Rectal smooth muscle tissue (tissue), 1 donor: ENCODE results near the gene CREBBP.
"Not testable (repeated sequence)": the region's sequence is repeated elsewhere in the genome, so short reads cannot be mapped to it uniquely, and the experiment has no call there.

ENCODE experiments used
- H3K27ac ChIP-seq: one replicate; pipeline ENCODE4 v1.7.0; 2013; ENCODE audit warnings: low read depth, low read length, inconsistent platforms
- H3K27me3 ChIP-seq: one replicate; pipeline ENCODE4 v1.7.0; 2013; ENCODE audit warnings: low read length; ENCODE audit not compliant: control insufficient read depth, insufficient read depth
- H3K36me3 ChIP-seq: one replicate; pipeline ENCODE4 v1.7.0; 2013; ENCODE audit warnings: low read length; ENCODE audit not compliant: control insufficient read depth, insufficient read depth
- H3K4me1 ChIP-seq: one replicate; pipeline ENCODE4 v1.7.0; 2013; ENCODE audit warnings: low read length; ENCODE audit not compliant: control insufficient read depth, insufficient read depth
- H3K4me3 ChIP-seq: one replicate; pipeline ENCODE4 v1.7.0; 2013; ENCODE audit warnings: low read length
- H3K9ac ChIP-seq: one replicate; pipeline ENCODE4 v1.7.0; 2013; ENCODE audit warnings: low read length

CREBBP gene

GRCh38 chr16:3727806-3728381 lies 152.6 kb downstream of the CREBBP start:
- H3K4me3 ChIP-seq, result no peak overlapping the region
- no peaks in the 10 kb centered on the region for H3K27me3 ChIP-seq
- no peak overlapping the region for H3K27ac ChIP-seq
- H3K9ac ChIP-seq, result no peak overlapping the region
- no peaks in the 10 kb centered on the region for H3K4me1 ChIP-seq
- peaks cover 45% of the 10 kb centered on the region for H3K36me3 ChIP-seq

- no peak overlapping the region for H3K27ac ChIP-seq
- no peak overlapping the region for H3K9ac ChIP-seq
- no peaks in the 10 kb centered on the region for H3K27me3 ChIP-seq
- no peaks in the 10 kb centered on the region for H3K4me1 ChIP-seq
- no peak overlapping the region for H3K4me3 ChIP-seq
- H3K36me3 ChIP-seq, result peaks cover 33% of the 10 kb centered on the region
Observed at GRCh38 chr16:3726021-3726687, 154.4 kb downstream of the CREBBP start.

- H3K36me3 ChIP-seq, result peaks cover 24% of the 10 kb centered on the region
- no peak overlapping the region for H3K27ac ChIP-seq
- H3K27me3 ChIP-seq, result no peaks in the 10 kb centered on the region
- no peak overlapping the region for H3K9ac ChIP-seq
- H3K4me3 ChIP-seq, result no peak overlapping the region
- H3K4me1 ChIP-seq, result no peaks in the 10 kb centered on the region
Observed at GRCh38 chr16:3725276-3725675, 155.2 kb downstream of the CREBBP start.

- Histone ChIP-seq H3K36me3 (no peaks in the 10 kb centered on the region), H3K9ac (no peak overlapping the region)
Observed at GRCh38 chr16:3722508-3722907, 158.0 kb downstream of the CREBBP start.

GRCh38 chr16:3720418-3720817 lies 160.1 kb downstream of the CREBBP start:
- Histone ChIP-seq H3K27me3 (no peaks in the 10 kb centered on the region), H3K4me1 (peaks cover 5% of the 10 kb centered on the region), H3K4me3 (no peak overlapping the region), H3K9ac (no peak overlapping the region), H3K27ac (no peak overlapping the region), H3K36me3 (no peaks in the 10 kb centered on the region)

More at GRCh38 chr16:3722508-3722907, 158.0 kb downstream of the CREBBP start:
- Histone ChIP-seq H3K4me3 (no peak overlapping the region), H3K27ac (no peak overlapping the region), H3K27me3 (no peaks in the 10 kb centered on the region), H3K4me1 (peaks cover 5% of the 10 kb centered on the region)

GRCh38 chr16:3718628-3719027 lies 161.9 kb downstream of the CREBBP start:
- H3K9ac ChIP-seq, result no peak overlapping the region
- H3K36me3 ChIP-seq, result no peaks in the 10 kb centered on the region
- H3K4me1 ChIP-seq, result peaks cover 5% of the 10 kb centered on the region
- no peaks in the 10 kb centered on the region for H3K27me3 ChIP-seq
- no peak overlapping the region for H3K4me3 ChIP-seq
- no peak overlapping the region for H3K27ac ChIP-seq

GRCh38 chr16:3718019-3718391 lies 162.5 kb downstream of the CREBBP start:
- H3K4me1 ChIP-seq, result peaks cover 5% of the 10 kb centered on the region
- peak overlapping the region; percentile 78 for H3K27ac ChIP-seq
- H3K27me3 ChIP-seq, result no peaks in the 10 kb centered on the region
- H3K36me3 ChIP-seq, result no peaks in the 10 kb centered on the region
- H3K9ac ChIP-seq, result peak overlapping the region; percentile 75
- peak overlapping the region; percentile 90 for H3K4me3 ChIP-seq

GRCh38 chr16:3717235-3718018 lies 163.1 kb downstream of the CREBBP start, which contains the start of gene TRAP1:
Gene TRAP1, minus strand, starts transcription at chr16:3717524. Its CDS starts 16 bp downstream, at chr16:3717508.
- H3K4me3 ChIP-seq, result peak within 1 kb of the TSS; percentile 90
- H3K27me3 ChIP-seq, result no peaks in the 10 kb centered on the region
- H3K4me1 ChIP-seq, result peaks cover 5% of the 10 kb centered on the region
- peak within 1 kb of the TSS; percentile 78 for H3K27ac ChIP-seq
- H3K36me3 ChIP-seq, result no peaks in the 10 kb centered on the region
- H3K9ac ChIP-seq, result peak within 1 kb of the TSS; percentile 77

- Histone ChIP-seq H3K27ac (peak overlapping the region; percentile 78), H3K9ac (peak overlapping the region; percentile 77), H3K4me3 (peak overlapping the region; percentile 90), H3K36me3 (no peaks in the 10 kb centered on the region), H3K27me3 (no peaks in the 10 kb centered on the region), H3K4me1 (peaks cover 5% of the 10 kb centered on the region)
Observed at GRCh38 chr16:3716831-3717234, 163.7 kb downstream of the CREBBP start.

- Histone ChIP-seq H3K9ac (no peak overlapping the region), H3K4me3 (no peak overlapping the region), H3K4me1 (peaks cover 5% of the 10 kb centered on the region), H3K27ac (no peak overlapping the region), H3K27me3 (no peaks in the 10 kb centered on the region), H3K36me3 (no peaks in the 10 kb centered on the region)
Observed at GRCh38 chr16:3715430-3715829, 165.1 kb downstream of the CREBBP start.

GRCh38 chr16:3714378-3714777 lies 166.1 kb downstream of the CREBBP start:
- H3K4me1 ChIP-seq, H3K9ac ChIP-seq, H3K27ac ChIP-seq, H3K4me3 ChIP-seq, H3K36me3 ChIP-seq, H3K27me3 ChIP-seq: not testable (repeated sequence)

- H3K4me3 ChIP-seq, result no peak overlapping the region
- no peak overlapping the region for H3K9ac ChIP-seq
- H3K4me1 ChIP-seq, result peaks cover 5% of the 10 kb centered on the region
- no peak overlapping the region for H3K27ac ChIP-seq
- no peaks in the 10 kb centered on the region for H3K36me3 ChIP-seq
- H3K27me3 ChIP-seq, result no peaks in the 10 kb centered on the region
Observed at GRCh38 chr16:3713587-3714242, 166.8 kb downstream of the CREBBP start.
